ENCODE data around the gene CABCOCO1.

DNA sequence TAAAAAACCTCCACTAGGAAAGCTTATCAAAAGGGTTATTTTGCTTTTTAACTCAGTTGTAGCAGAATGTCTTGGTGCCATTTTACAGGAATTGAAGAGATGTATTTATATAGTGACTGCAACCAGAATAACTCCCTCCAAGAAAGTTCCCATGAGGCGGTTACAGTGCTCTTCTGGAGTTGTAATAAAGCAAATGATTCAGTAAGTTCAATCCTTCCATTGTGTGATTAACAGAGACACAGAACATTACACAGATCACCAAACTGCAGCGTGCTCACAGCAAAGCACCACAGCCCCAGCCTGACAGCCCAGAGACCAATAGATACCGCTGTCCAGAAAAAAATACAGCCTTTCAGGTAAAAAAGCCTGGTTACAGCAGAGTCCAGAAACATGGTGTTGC is 21.9 kb upstream of the CABCOCO1 start:
- no peak for TF ChIP-seq POLR2A (IDR thresholded peaks at IDR 0.05)
- TF ChIP-seq, protein P1, sequence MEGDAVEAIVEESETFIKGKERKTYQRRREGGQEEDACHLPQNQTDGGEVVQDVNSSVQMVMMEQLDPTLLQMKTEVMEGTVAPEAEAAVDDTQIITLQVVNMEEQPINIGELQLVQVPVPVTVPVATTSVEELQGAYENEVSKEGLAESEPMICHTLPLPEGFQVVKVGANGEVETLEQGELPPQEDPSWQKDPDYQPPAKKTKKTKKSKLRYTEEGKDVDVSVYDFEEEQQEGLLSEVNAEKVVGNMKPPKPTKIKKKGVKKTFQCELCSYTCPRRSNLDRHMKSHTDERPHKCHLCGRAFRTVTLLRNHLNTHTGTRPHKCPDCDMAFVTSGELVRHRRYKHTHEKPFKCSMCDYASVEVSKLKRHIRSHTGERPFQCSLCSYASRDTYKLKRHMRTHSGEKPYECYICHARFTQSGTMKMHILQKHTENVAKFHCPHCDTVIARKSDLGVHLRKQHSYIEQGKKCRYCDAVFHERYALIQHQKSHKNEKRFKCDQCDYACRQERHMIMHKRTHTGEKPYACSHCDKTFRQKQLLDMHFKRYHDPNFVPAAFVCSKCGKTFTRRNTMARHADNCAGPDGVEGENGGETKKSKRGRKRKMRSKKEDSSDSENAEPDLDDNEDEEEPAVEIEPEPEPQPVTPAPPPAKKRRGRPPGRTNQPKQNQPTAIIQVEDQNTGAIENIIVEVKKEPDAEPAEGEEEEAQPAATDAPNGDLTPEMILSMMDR (IDR thresholded peaks at IDR 0.05): no peak
- TF ChIP-seq POLR2AphosphoS5 (IDR thresholded peaks at IDR 0.05): no peak
- TF ChIP-seq EP300 (IDR thresholded peaks at IDR 0.05): no peak

All from sigmoid colon (tissue), 4 donors.